ENCODE results near the gene ANKRD22. TPM values are rescaled to one million over a fixed set of nuclear protein-coding genes. Genes with fewer than 3 reads are reported as not detected.

ANKRD22 gene
- total and polyA plus RNA-seq, 2 of the 8 experiments (the other 6 are each of a cell fraction or from before 2014, with no cell fraction given): 0.68 TPM; not detected in 1

GRCh38 chr10:88788924-88789323 is 62.7 kb downstream of the ANKRD22 start:
- Histone ChIP-seq H3K23me2 (ENCODE audit: low read depth, low read length) (no peaks in the 10 kb centered on the region), H3K18ac (ENCODE audit: extremely low read depth, low read length) (no peak overlapping the region), H3K9ac (replicated peaks in 1 of 4; ENCODE audit: extremely low read depth in 1 of 4, low read depth in 3 of 4, low read length in 3 of 4) (no peak overlapping the region), H2BK20ac (ENCODE audit: low read length) (no peak overlapping the region), H3K79me1 (ENCODE audit: low read depth, low read length) (no peaks in the 10 kb centered on the region), H4K8ac (ENCODE audit: extremely low read depth, insufficient read depth, low read length) (no peak overlapping the region), H4K20me1 (replicated peaks in 1 of 2; ENCODE audit: control insufficient read depth in 1 of 2, insufficient read depth in 2 of 2, low read length in 2 of 2) (no peaks in the 10 kb centered on the region), H3K4me3 (ENCODE audit: extremely low read depth in 1 of 4, insufficient read depth in 2 of 4, low read depth in 3 of 4, low read length in 4 of 4) (no peak overlapping the region), H3K4ac (replicated peaks; ENCODE audit: insufficient read length, low read depth, low read length) (no peak overlapping the region), H3K23ac (ENCODE audit: insufficient read length) (no peak overlapping the region), H3K9me3 (ENCODE audit: insufficient read depth in 2 of 2, low read depth in 1 of 2, low read length in 1 of 2) (no peaks in the 10 kb centered on the region), H2BK120ac (replicated peaks; ENCODE audit: low read depth, low read length) (no peak overlapping the region), H3K14ac (ENCODE audit: insufficient read length) (no peak overlapping the region), H4K5ac (ENCODE audit: insufficient read length, low read depth, low read length) (no peak overlapping the region), H2BK5ac (ENCODE audit: low read depth, low read length) (no peak overlapping the region), H3K56ac (replicated peaks; ENCODE audit: insufficient read length, low read depth, low read length) (no peak overlapping the region), H4K91ac (replicated peaks; ENCODE audit: insufficient read length, low read length) (no peak overlapping the region), H3K27me3 (replicated peaks in 1 of 4; ENCODE audit: control insufficient read depth in 3 of 4, extremely low read depth in 1 of 4, insufficient read depth in 3 of 4, low read length in 3 of 4) (no peaks in the 10 kb centered on the region), H3K4me2 (ENCODE audit: insufficient read depth in 1 of 2, low read depth in 2 of 2, low read length in 2 of 2) (no peak overlapping the region), H3K36me3 (ENCODE audit: control insufficient read depth in 2 of 4, insufficient read depth in 4 of 4, low read length in 3 of 4) (no peaks in the 10 kb centered on the region; a peak in 1 of 8 replicates), H2AFZ (ENCODE audit: low read length) (no peak overlapping the region), H3K79me2 (ENCODE audit: control insufficient read depth in 1 of 2, insufficient read depth in 2 of 2, low read length in 2 of 2) (no peaks in the 10 kb centered on the region), H2BK15ac (ENCODE audit: low read length) (no peak overlapping the region), H3K4me1 (replicated peaks in 1 of 4; ENCODE audit: control insufficient read depth in 3 of 4, insufficient read depth in 4 of 4, low read length in 3 of 4) (no peaks in the 10 kb centered on the region), H2BK12ac (ENCODE audit: low read depth, low read length) (no peak overlapping the region), H3K27ac (ENCODE audit: low read depth, low read length) (no peak overlapping the region), H2AK5ac (ENCODE audit: low read depth, low read length) (no peak overlapping the region)
- ChIA-PET POLR2A (ENCODE audit: partially characterized antibody) (no interaction called here), CTCF (ENCODE audit: partially characterized antibody) (interaction anchor here (1.3 to 1.4 kb wide), 2 partner anchors 15 to 60 kb away, joined by 3 to 8 read pairs; no protein-coding TSS in a partner anchor)
- TF ChIP-seq FOSL1 (IDR thresholded peaks at IDR 0.05; ENCODE audit: insufficient read depth, low read depth, low read length) (no peak), CREB1 (IDR thresholded peaks at IDR 0.05) (no peak), RAD21 (IDR thresholded peaks at IDR 0.05 in 1 of 2, conservative IDR thresholded peaks at IDR 0.05 in 1 of 2; ENCODE audit: low read depth in 2 of 2, low read length in 2 of 2) (no peak), CBX8 (IDR thresholded peaks at IDR 0.05; ENCODE audit: borderline replicate concordance, low read depth, low read length) (no peak), POU5F1 (IDR thresholded peaks at IDR 0.05; ENCODE audit: low read depth, low read length) (no peak), ATF3 (IDR thresholded peaks at IDR 0.05; ENCODE audit: insufficient read depth, low read depth, low read length) (no peak), TCF12 (IDR thresholded peaks at IDR 0.05; ENCODE audit: low read depth, low read length) (no peak), SRF (IDR thresholded peaks at IDR 0.05; ENCODE audit: low read depth, low read length) (peak; percentile 80)
- FAIRE-seq (no peak), DNase-seq (ENCODE audit: low read depth in 1 of 2, low spot score in 2 of 2) (no peak)
